AG09319 (cell line): ENCODE results near the gene TPH1.
A peak's percentile ranks its signal among the peaks of the same experiment; 100 is the strongest.

Experiments used
- DNase-seq: peaks from one replicate; pipeline ENCODE4 v3.0.0-alpha.2; 2010; ENCODE audit warnings: low read depth; ENCODE audit errors: extremely low read depth
- CTCF ChIP-seq: IDR thresholded peaks from 2 replicates; pipeline ENCODE4 v1.5.1; 2011; ENCODE audit warnings: low read depth, mild to moderate bottlenecking, inconsistent platforms, low read length, moderate library complexity

TPH1 gene

GRCh38 chr11:18012122-18012905, 33.8 kb downstream of the TPH1 start:
- TF ChIP-seq CTCF, result no peak
- no peak for DNase-seq

- no peak for DNase-seq
- TF ChIP-seq CTCF, result no peak
Measured at GRCh38 chr11:18011633-18012032, 34.4 kb downstream of the TPH1 start.

- DNase-seq, result no peak
- TF ChIP-seq CTCF, result no peak
Measured at GRCh38 chr11:18010977-18011586, 35.0 kb downstream of the TPH1 start.

GRCh38 chr11:18010121-18010670, 35.9 kb downstream of the TPH1 start:
- no peak for TF ChIP-seq CTCF
- no peak for DNase-seq

- DNase-seq, result no peak
- no peak for TF ChIP-seq CTCF
Measured at GRCh38 chr11:18005376-18006129, 40.5 kb downstream of the TPH1 start.

- TF ChIP-seq CTCF, result no peak
- peak; percentile 59 for DNase-seq
Measured at GRCh38 chr11:18001191-18001590, 44.9 kb downstream of the TPH1 start.
